GM12878 (cell line): ENCODE measurements around the gene PRKAB1. TPM values are rescaled to one million over a fixed set of nuclear protein-coding genes. Genes with fewer than 3 reads are reported as not detected.

Experiments
- ATAC-seq: fragments of 200-7000 bp; cut with Tn5 transposase; 3 replicates; pipeline ENCODE4 v1.9.1; 2020; ENCODE audit warnings: mild to moderate bottlenecking, moderate library complexity
- BruUV-seq: library from RNA; stranded (reverse); fragments of 400-500 nt; replicated peaks from 2 replicates; lab custom pipeline; 2021; lab: Mats Ljungman, UMichigan
- CTCF ChIA-PET: fragments of 300-600 bp; sonication (Branson Sonifier 250); formaldehyde crosslinking; extraction: SDS; loops from one replicate; lab custom pipeline; 2021; ENCODE audit warnings: inconsistent platforms; lab: Yijun Ruan, JAX
- POLR2A ChIA-PET: fragments of 350-600 bp; formaldehyde crosslinking; extraction: SDS; loops from one replicate; lab custom pipeline; 2021; ENCODE audit warnings: inconsistent platforms; lab: Charles Lee
- RAD21 ChIA-PET: fragments of 300-600 bp; sonication (Branson Sonifier 250); formaldehyde crosslinking; loops from one replicate; lab custom pipeline; 2023; ENCODE audit warnings: antibody characterized with exemption; ENCODE audit not compliant: unreplicated experiment; lab: Charles Lee
- SMC1A ChIA-PET: fragments of 300-600 bp; sonication (Branson Sonifier 250); formaldehyde crosslinking; loops from one replicate; lab custom pipeline; 2023; ENCODE audit not compliant: unreplicated experiment, uncharacterized antibody; lab: Charles Lee
- DNase-seq: peaks from one replicate; pipeline ENCODE4 v3.0.0-alpha.2; 2011; ENCODE audit warnings: low read depth, low spot score
- FAIRE-seq: peaks from 3 replicates; lab custom pipeline; 2011; peaks lifted over from hg19 to GRCh38; lab: Jason Lieb, UNC
- H2AFZ ChIP-seq: 2 replicates; pipeline ENCODE4 v1.6.0; 2011; ENCODE audit warnings: low read depth, low read length, control low read depth; ENCODE audit not compliant: control insufficient read depth
- H3K27ac ChIP-seq: 2 replicates; pipeline ENCODE4 v1.5.1; 2011; ENCODE audit warnings: control low read depth; ENCODE audit not compliant: control insufficient read depth, insufficient read depth
- H3K27me3 ChIP-seq, 2 experiments: replicated peaks in 1 of 2; 2 replicates each; pipeline versions ENCODE4 v1.6.0 to v1.6.1; 2011; ENCODE audit warnings: low read length in 1 of 2; ENCODE audit not compliant: control insufficient read depth in 2 of 2, insufficient read depth in 2 of 2
- H3K36me3 ChIP-seq, 2 experiments: 2 replicates each; pipeline ENCODE4 v1.5.1; 2011; ENCODE audit warnings: low read length in 1 of 2; ENCODE audit not compliant: control insufficient read depth in 2 of 2, insufficient read depth in 2 of 2
- H3K4me1 ChIP-seq: 2 replicates; pipeline ENCODE4 v1.6.1; 2011; ENCODE audit warnings: mild to moderate bottlenecking, low read length, moderate library complexity, mixed read lengths; ENCODE audit not compliant: control insufficient read depth, insufficient read depth
- H3K4me2 ChIP-seq: 2 replicates; pipeline ENCODE4 v1.6.0; 2011; ENCODE audit warnings: control low read depth; ENCODE audit not compliant: control insufficient read depth, insufficient read depth
- H3K4me3 ChIP-seq: fragments of 200-600 bp; sonication (generic); 2 replicates; pipeline ENCODE4 v1.5.1; 2016
- H3K79me2 ChIP-seq: 2 replicates; pipeline ENCODE4 v1.6.0; 2011; ENCODE audit warnings: low read length; ENCODE audit not compliant: control insufficient read depth, insufficient read depth
- H3K9ac ChIP-seq: 2 replicates; pipeline ENCODE4 v1.8.0; 2011; ENCODE audit warnings: low read length, control low read depth, mixed read lengths; ENCODE audit not compliant: control insufficient read depth, insufficient read depth
- H3K9me3 ChIP-seq: replicated peaks from 3 replicates; pipeline ENCODE4 v1.5.1; 2011; ENCODE audit warnings: mild to moderate bottlenecking, low read length; ENCODE audit not compliant: control insufficient read depth, insufficient read depth
- H4K20me1 ChIP-seq: 2 replicates; pipeline ENCODE4 v1.6.0; 2011; ENCODE audit not compliant: control insufficient read depth, insufficient read depth
- BACH1 ChIP-seq: fragments of 450-650 bp; IDR thresholded peaks from 2 replicates; pipeline ENCODE4 v1.6.1; 2017; ENCODE audit warnings: mild to moderate bottlenecking, borderline replicate concordance
- BCL3 ChIP-seq: IDR thresholded peaks from 2 replicates; pipeline ENCODE4 v1.6.1; 2011; ENCODE audit warnings: borderline replicate concordance, low read depth, mild to moderate bottlenecking, moderate library complexity, low read length; ENCODE audit not compliant: insufficient read depth, poor library complexity, severe bottlenecking
- IKZF1 ChIP-seq: fragments of 450-650 bp; conservative IDR thresholded peaks from 2 replicates; pipeline ENCODE4 v1.6.1; 2017; ENCODE audit warnings: antibody characterized with exemption, mild to moderate bottlenecking
- IRF5 ChIP-seq: fragments of 450-650 bp; IDR thresholded peaks from 2 replicates; pipeline ENCODE4 v1.6.1; 2017; ENCODE audit warnings: borderline replicate concordance
- MLLT1 ChIP-seq: fragments of 450-650 bp; IDR thresholded peaks from 2 replicates; pipeline ENCODE4 v1.6.1; 2016; ENCODE audit warnings: mild to moderate bottlenecking
- MYC ChIP-seq: IDR thresholded peaks from 2 replicates; pipeline ENCODE4 v1.6.1; 2011; ENCODE audit warnings: mild to moderate bottlenecking, low read length, moderate library complexity, inconsistent platforms; ENCODE audit not compliant: insufficient read depth, insufficient replicate concordance, insufficient read length, severe bottlenecking
- PAX8 ChIP-seq: fragments of 450-650 bp; IDR thresholded peaks from 2 replicates; pipeline ENCODE4 v1.6.1; 2017; ENCODE audit warnings: mild to moderate bottlenecking, moderate library complexity
- SMAD5 ChIP-seq: IDR thresholded peaks from 2 replicates; pipeline ENCODE4 v1.6.1; 2016; ENCODE audit warnings: antibody characterized with exemption, low read depth
- SPI1 ChIP-seq: IDR thresholded peaks from 2 replicates; pipeline ENCODE4 v1.6.1; 2011; ENCODE audit warnings: low read depth, mild to moderate bottlenecking, low read length, moderate library complexity, borderline replicate concordance; ENCODE audit not compliant: insufficient read depth
- ZNF384 ChIP-seq: IDR thresholded peaks from 2 replicates; pipeline ENCODE4 v1.6.1; 2012; ENCODE audit warnings: low read depth, mild to moderate bottlenecking, low read length, improper control_type of control experiment, borderline replicate concordance
- WGBS: methylation state at CpG from one replicate; pipeline ENCODE4 v1.1.6; 2016; ENCODE audit warnings: low lambda C conversion rate; ENCODE audit not compliant: insufficient replicate concordance, insufficient coverage; ENCODE audit errors: missing lambda C conversion rate; 5-methylcytosine and 5-hydroxymethylcytosine counted together
- in situ Hi-C: fragments of 300-500 bp; cut with MboI; formaldehyde crosslinking; loops from 9 replicates; pipeline ENCODE4 v1.14.3; 2018; ENCODE audit warnings: mixed read lengths
- intact Hi-C: fragments of 100-400 bp; cut with micrococcal nuclease; formaldehyde crosslinking; loops from one replicate; pipeline ENCODE4 v1.14.2; 2022; ENCODE audit not compliant: unreplicated experiment
- polyA plus RNA-seq, 11 experiments: library from polyadenylated mRNA; depleted of rRNA in 4 of 11; unstranded in 6 of 11; stranded (reverse) in 5 of 11; fragments of >200 nt; fragmentation: Nextera tagmentation in 4 of 11; fragmentation: Illumina TruSeq in 1 of 11; extraction: Ambion mirVana in 4 of 11; extraction: Trizol in 1 of 11; gene quantifications; 1 replicate in 1 of 11; 2 replicates in 10 of 11; pipeline versions ENCODE4 v1.2.1 to v1.2.3, GENCODE V29; 2011 to 2016; ENCODE audit warnings: inconsistent platforms in 2 of 11, missing spikeins in 2 of 11, low read depth in 1 of 11
- total RNA-seq, 4 experiments: library from RNA; depleted of rRNA in 3 of 4; stranded (reverse); fragments of >200 nt in 3 of 4; fragmentation: Illumina TruSeq in 1 of 4; extraction: Trizol in 1 of 4; gene quantifications; 2 replicates each; pipeline versions ENCODE4 v1.2.1 to v1.2.3, GENCODE V29; 2013 to 2021
- TF ChIP-seq, protein P1 (sequence below): fragments of 450-650 bp; formaldehyde crosslinking; IDR thresholded peaks from 2 replicates; pipeline ENCODE4 v1.4.0; 2020; ENCODE audit warnings: mild to moderate bottlenecking, moderate library complexity
- TF ChIP-seq, protein P2 (sequence below): fragments of 450-650 bp; IDR thresholded peaks from 2 replicates; pipeline ENCODE4 v1.6.1; 2014; ENCODE audit warnings: mild to moderate bottlenecking

PRKAB1 gene
- total and polyA plus RNA-seq, 10 of the 15 experiments (the other 5 are each of a cell fraction or from before 2014, with no cell fraction given): 24.6 to 85.0 (median 50.6) TPM

- in situ Hi-C loops (no loop called here), intact Hi-C loops (no loop called here)
- ChIA-PET CTCF (no interaction called here), SMC1A (no interaction called here), POLR2A (no interaction called here), RAD21 (no interaction called here)
- H2AFZ ChIP-seq: no peak overlapping the region
- no peaks in the 10 kb centered on the region for H4K20me1 ChIP-seq
- peaks cover 21 to 25% of the 10 kb centered on the region in 2 experiments; a peak in 3 of 4 replicates for H3K36me3 ChIP-seq
- H3K4me3 ChIP-seq: no peak overlapping the region
- ATAC-seq (no peak), FAIRE-seq (no peak), DNase-seq (no peak)
- H3K4me1 ChIP-seq: no peaks in the 10 kb centered on the region
- H3K9me3 ChIP-seq: no peaks in the 10 kb centered on the region
- H3K27ac ChIP-seq: no peak overlapping the region
- no TSS peak for BruUV-seq
- 100% methylated on average over 4 of the region's 4 CpGs for WGBS
- H3K79me2 ChIP-seq: no peaks in the 10 kb centered on the region
- H3K9ac ChIP-seq: no peak overlapping the region
- no peak overlapping the region for H3K4me2 ChIP-seq
- no peaks in the 10 kb centered on the region for H3K27me3 ChIP-seq
- TF ChIP-seq MLLT1 (no peak), BCL3 (no peak), IKZF1 (no peak), BACH1 (no peak), IRF5 (no peak), SMAD5 (no peak), SPI1 (no peak), ZNF384 (no peak), MYC (no peak), PAX8 (no peak)
- TF ChIP-seq, protein P1, sequence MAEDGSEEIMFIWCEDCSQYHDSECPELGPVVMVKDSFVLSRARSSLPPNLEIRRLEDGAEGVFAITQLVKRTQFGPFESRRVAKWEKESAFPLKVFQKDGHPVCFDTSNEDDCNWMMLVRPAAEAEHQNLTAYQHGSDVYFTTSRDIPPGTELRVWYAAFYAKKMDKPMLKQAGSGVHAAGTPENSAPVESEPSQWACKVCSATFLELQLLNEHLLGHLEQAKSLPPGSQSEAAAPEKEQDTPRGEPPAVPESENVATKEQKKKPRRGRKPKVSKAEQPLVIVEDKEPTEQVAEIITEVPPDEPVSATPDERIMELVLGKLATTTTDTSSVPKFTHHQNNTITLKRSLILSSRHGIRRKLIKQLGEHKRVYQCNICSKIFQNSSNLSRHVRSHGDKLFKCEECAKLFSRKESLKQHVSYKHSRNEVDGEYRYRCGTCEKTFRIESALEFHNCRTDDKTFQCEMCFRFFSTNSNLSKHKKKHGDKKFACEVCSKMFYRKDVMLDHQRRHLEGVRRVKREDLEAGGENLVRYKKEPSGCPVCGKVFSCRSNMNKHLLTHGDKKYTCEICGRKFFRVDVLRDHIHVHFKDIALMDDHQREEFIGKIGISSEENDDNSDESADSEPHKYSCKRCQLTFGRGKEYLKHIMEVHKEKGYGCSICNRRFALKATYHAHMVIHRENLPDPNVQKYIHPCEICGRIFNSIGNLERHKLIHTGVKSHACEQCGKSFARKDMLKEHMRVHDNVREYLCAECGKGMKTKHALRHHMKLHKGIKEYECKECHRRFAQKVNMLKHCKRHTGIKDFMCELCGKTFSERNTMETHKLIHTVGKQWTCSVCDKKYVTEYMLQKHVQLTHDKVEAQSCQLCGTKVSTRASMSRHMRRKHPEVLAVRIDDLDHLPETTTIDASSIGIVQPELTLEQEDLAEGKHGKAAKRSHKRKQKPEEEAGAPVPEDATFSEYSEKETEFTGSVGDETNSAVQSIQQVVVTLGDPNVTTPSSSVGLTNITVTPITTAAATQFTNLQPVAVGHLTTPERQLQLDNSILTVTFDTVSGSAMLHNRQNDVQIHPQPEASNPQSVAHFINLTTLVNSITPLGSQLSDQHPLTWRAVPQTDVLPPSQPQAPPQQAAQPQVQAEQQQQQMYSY (CRISPR knock-in tag): no peak
- TF ChIP-seq, protein P2, sequence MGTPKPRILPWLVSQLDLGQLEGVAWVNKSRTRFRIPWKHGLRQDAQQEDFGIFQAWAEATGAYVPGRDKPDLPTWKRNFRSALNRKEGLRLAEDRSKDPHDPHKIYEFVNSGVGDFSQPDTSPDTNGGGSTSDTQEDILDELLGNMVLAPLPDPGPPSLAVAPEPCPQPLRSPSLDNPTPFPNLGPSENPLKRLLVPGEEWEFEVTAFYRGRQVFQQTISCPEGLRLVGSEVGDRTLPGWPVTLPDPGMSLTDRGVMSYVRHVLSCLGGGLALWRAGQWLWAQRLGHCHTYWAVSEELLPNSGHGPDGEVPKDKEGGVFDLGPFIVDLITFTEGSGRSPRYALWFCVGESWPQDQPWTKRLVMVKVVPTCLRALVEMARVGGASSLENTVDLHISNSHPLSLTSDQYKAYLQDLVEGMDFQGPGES: no peak
These were observed 46.8 kb downstream of the PRKAB1 start for GRCh38 chr12:119714614-119715267.
